GM12892 (cell line): ENCODE data around the gene SENP6.

Experiments used
- DNase-seq: peaks from one replicate; pipeline ENCODE4 v3.0.0; 2011; ENCODE audit not compliant: insufficient read length
- FAIRE-seq: peaks from 2 replicates; lab custom pipeline; 2011; peaks lifted over from hg19 to GRCh38; lab: Jason Lieb, UNC
- POLR2A ChIP-seq: IDR thresholded peaks from 2 replicates; pipeline ENCODE4 v1.6.1; 2011; ENCODE audit warnings: low read depth, low read length, control low read depth
- POLR2AphosphoS5 ChIP-seq: IDR thresholded peaks from 2 replicates; pipeline ENCODE4 v1.6.1; 2011; ENCODE audit warnings: low read depth, low read length, control low read depth
- TAF1 ChIP-seq: IDR thresholded peaks from 2 replicates; pipeline ENCODE4 v1.6.1; 2011; ENCODE audit warnings: low read depth, mild to moderate bottlenecking, control low read depth, low read length, borderline replicate concordance

Gene SENP6

DNA sequence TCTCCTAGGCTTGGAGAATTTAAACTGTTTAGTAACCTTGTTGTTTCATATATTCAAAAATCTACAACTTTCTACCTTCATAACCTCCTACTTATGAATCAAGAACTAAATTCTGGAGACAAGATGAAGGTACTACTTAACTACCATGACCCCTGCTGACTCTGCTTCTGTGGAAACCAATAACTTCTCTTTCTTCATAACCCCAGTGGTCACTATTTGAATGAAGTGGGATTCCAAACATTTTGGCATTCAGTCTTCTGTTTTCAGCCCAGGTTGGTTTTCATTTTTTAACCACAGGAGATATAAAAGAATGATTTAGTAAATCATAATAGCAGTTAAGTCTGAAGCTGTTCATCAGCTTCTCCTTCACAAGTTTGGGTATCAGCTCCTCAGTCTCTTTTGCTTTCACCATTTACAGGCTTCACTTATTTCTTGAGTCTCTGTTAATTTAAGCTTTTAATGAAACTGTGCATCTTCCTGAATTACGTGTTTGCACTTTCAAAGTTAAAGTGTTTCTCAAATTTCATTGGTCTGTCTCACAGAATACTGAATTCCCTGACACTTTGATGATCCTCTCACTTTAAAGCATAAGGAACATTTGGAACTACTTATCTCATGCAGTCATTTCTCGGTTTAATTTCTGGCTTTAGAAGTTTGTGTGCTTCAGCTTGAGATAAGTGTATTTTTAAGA lies 9.5 kb downstream of the SENP6 start:
- DNase-seq: no peak
- TF ChIP-seq TAF1: no peak
- TF ChIP-seq POLR2A: no peak
- no peak for TF ChIP-seq POLR2AphosphoS5
- no peak for FAIRE-seq

DNA sequence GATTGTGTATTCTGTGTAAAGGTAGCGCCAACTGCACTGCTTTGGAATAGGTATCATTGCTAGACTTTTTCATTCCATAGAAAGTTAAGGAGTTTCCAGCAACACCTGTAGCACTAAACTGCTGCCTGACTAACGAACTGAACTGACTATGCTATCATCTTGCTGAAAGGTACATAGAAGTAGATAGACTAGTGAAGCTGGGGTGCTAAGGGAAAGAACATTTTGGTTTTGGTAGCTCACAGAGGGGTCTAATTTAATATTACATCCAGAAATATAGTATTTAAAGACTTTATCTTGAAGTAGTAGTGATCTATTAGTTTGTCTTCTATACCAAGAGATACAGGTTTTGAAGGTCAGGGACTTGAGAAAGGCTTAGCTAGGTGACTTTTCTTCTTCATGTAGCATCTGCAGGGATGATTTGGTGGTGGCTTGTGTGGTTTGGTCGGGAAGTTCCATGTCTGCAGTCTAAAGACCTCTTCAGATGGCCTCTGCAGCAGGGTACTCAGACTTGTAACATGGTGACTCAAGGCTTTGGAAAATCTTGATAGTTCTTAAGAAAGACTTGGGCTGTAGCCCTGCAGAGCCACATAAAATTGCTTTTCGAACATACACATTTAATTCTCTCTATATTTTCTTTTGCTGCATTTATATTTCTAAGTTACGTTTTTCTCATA lies 10.2 kb downstream of the SENP6 start:
- no peak for DNase-seq
- FAIRE-seq: peak; percentile 50
- TF ChIP-seq TAF1 (no peak), POLR2A (no peak), POLR2AphosphoS5 (no peak)

DNA sequence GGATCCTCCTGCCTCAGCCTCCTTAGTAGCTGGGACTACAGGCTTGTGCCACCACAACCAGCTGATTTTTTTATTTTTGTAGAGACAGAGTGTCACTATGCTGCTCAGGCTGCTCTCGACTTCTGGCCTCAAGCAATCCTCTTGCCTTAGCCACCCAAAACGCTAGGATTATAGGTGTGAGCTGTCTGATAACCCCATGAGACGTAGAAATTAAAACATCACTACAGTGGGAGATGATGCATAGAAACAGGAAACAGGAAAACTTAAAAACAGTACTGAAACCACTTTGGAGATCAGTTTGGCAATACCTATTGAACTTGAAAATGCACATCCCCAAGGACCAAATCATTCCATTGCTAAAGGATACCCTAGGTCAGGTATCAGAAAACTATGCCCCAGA lies 10.8 kb downstream of the SENP6 start:
- TF ChIP-seq POLR2AphosphoS5 (no peak), POLR2A (no peak)
- FAIRE-seq (peak; percentile 27), DNase-seq (no peak)

DNA sequence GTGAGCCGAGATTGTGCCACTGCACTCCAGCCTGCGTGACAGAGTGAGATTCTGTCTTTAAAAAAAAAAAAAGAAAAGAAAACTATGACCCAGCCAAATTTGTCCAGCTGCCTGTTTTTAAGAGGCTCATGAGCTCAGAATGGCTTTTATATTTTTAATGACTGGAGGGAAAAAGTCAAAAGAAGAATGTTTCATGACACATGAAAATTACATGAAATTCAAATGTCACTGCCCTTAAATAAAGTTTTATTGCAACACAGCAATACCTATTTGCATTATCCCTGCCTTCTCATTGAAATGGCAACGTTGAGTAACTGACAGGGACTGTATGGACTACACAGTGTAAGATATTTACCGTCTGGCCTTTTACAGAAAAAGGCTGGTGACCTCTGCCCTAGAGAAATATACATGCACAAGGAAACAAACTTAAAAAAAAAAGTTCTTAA lies 11.4 kb downstream of the SENP6 start:
- FAIRE-seq (no peak), DNase-seq (no peak)
- TF ChIP-seq TAF1: no peak
- no peak for TF ChIP-seq POLR2A
- TF ChIP-seq POLR2AphosphoS5: no peak

DNA sequence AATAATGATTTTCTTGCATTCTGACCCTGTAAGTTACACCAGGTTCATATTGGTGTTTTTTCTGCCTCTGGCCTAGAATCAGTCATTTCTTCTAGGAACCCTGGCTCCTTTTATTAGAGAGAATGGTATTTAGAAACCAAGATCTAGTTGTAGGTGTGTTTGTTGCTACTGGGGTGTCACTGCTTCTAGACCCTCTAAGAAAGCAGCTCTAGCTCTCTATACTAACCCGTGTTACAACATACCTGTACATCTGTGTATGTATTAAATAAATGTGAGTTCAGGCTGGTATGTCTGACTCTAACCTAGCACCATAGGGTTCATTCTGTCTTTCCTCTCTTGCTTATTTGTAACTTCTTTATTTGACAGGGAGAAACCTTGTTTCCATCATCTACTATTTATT lies 16.8 kb downstream of the SENP6 start:
- no peak for FAIRE-seq
- no peak for TF ChIP-seq POLR2A
- TF ChIP-seq TAF1: no peak
- TF ChIP-seq POLR2AphosphoS5: no peak
- DNase-seq: no peak

DNA sequence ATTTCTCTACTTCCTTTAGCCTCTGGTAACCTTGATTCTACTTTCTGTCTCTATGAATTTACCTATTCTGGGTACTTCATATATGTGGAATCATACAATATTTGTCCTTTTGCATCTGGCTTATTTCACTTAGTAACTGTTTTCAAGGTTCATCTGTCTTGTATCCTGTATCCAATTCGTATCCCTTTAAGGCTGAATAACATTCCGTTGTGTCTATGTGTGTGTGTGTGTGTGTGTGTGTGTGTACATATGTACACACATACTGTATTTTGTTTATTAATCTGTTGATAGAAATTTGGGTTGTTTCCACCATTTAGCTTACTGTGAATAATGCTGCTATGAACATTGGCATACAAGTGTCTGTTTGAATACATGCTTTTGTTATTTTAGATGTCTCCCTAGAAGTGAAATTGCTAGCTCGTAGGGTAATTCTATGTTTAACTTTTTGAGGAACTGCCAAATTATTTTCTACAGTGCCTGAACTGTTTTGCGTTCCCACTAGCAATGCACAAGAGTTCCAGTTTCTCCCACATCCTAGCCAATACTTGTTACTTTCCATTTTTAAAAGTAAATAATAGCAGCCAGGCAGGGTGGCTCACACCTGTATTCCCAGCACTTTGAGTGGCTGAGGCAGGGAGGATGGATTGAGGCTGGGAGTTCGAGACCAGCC lies 17.7 kb downstream of the SENP6 start:
- FAIRE-seq: peak; percentile 60
- no peak for TF ChIP-seq POLR2A
- no peak for TF ChIP-seq TAF1
- no peak for TF ChIP-seq POLR2AphosphoS5
- DNase-seq: no peak

DNA sequence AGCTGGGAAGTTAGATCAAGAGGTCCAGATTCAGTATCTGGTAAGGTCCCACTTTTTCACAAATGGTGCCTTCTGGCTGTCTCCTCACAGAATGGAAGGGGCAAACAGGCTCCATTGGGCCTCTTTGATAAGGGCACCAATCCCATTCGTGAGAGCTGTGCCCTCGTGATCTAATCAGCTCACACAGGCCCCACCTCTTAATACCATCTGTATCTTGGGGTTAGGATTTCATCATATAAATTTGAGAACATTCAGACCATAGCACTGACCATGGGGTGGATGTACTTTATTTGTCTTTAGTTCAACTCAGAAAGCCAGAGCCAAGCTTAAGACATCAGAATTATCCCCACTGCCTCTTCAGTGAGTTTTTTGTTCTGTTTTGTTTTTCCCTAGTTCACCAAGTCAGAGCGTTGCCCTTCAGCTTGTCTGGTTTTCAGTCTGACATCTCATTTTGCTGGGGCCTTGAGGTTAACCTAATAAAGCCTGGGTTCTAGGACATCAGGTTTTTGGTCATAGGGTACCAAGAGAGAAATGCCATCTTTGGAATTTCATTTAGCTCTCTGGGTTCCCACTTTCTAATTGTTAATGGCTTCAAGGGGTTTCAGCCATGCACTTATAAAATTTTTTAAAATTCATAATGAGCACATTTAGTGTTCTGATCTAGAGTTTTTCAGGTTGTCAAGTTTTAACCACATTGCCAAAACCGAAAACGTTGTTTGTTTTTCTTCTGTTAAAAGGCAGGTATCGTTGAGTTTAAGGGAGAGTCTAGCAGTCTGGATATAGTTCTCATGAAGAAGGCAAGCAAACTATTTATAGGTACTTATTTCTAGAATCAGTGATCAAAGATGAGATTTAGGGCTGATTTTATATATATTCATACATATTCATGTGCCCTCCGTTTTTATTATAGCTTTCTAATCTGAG lies 19.0 kb downstream of the SENP6 start:
- DNase-seq (no peak), FAIRE-seq (peak; percentile 36)
- TF ChIP-seq POLR2AphosphoS5 (no peak), POLR2A (no peak), TAF1 (no peak)

DNA sequence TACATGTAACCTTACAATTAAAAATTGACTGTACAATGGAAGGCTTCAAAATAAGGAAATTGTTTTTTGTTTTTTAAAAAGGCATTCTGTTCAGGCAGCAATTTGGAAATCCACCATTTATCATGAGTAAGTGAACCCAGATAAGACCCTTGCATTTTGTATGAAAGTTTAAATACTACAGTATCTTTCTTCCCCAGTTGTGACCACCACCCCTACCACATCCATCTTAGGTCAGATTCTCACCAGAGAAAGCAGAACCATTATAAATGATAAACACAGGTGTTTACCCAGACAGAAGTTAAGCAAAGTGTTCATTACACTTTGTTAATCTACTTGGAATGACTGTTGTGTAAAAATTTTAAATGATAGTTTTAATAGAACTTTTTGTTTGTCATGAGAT lies 20.2 kb downstream of the SENP6 start:
- DNase-seq (no peak), FAIRE-seq (no peak)
- no peak for TF ChIP-seq POLR2AphosphoS5
- no peak for TF ChIP-seq POLR2A
- no peak for TF ChIP-seq TAF1

DNA sequence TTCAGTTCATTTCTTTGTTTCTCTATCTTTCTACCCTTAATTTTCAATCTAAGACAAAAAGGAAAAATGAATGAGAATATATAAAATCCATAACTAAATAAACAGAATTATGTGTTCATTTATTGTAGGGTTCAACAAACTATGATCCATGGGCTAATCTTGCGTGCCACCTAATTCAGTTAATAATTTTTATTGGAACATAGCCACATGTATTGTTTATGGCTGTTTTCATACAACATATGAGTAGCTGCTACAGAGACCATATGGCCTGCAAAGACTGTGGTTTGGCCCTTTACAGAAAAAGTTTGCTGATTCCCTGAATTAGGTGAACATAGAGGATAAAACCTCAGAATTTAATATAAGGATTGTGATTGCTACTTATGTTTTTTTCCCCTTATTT lies 21.8 kb downstream of the SENP6 start:
- DNase-seq (no peak), FAIRE-seq (no peak)
- TF ChIP-seq TAF1: no peak
- no peak for TF ChIP-seq POLR2AphosphoS5
- no peak for TF ChIP-seq POLR2A

DNA sequence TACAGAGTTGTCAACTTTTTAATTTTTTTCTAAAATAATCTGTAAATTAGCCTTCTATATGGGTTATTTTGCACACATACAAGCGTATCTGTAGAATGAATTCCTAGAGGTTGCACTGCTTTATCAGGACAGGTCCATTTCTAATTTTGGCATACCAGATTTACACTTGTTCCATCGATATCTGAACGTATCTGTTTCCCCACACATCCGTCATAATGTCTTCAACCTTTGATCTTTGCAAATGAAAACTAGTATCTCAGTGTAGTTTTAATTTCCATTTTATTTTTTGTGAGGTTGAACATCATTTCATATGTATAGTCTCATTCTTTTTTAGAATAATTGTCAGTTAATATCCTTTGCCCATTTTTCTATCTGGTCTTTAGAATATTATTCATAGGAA lies 22.7 kb downstream of the SENP6 start:
- DNase-seq (no peak), FAIRE-seq (no peak)

DNA sequence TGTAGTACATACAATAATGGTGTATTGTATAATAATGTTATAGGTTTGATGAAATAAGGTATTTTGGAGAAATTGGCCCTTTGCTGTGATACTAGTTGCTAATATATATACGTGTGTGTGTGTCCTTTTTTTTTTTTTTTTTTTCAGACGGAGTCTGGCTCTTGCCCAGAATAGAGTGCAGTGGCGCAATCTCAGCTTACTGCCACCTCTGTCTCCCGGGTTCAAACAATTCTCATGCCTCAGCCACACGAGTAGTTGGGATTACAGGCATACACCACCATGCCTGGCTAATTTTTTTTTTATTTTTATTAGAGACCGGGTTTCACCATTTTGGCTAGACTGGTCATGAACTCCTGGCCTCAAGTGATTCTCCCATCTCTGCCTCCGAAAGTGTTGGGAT lies 23.3 kb downstream of the SENP6 start:
- DNase-seq: no peak
- FAIRE-seq: no peak
- TF ChIP-seq POLR2A (no peak), POLR2AphosphoS5 (no peak), TAF1 (no peak)

More for the DNA sequence above, 22.7 kb downstream of the SENP6 start:
- TF ChIP-seq TAF1 (no peak), POLR2A (no peak), POLR2AphosphoS5 (no peak)
